Colon (tissue), 2 donors: ENCODE data around the gene ARHGAP25.

ENCODE experiments used
- FAIRE-seq: peaks from 2 replicates; lab custom pipeline; 2012; peaks lifted over from hg19 to GRCh38; lab: Jason Lieb, UNC
- donor health status: control.
- donor health status: control.

ARHGAP25 gene

DNA sequence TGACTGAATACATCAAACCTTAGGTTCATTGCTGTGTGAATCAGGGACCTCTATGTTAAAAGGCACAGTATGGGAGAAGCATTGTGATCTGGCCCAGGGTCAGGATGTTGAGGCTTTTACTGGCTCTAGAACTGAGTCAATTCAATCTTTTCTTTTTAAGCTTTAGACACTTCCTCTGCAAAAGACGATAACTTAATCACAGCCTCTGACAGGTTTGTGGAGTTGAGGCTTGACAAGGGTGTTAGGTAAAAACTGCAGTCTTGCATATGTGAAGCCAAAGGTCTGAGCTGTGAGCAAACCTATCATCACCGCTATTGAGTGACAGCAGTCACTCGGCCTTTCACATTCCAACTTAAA, 17.3 kb upstream of the ARHGAP25 start:
- FAIRE-seq = no peak

- no peak for FAIRE-seq
Observed at GRCh38 chr2:68719912-68720311, 14.7 kb upstream of the ARHGAP25 start.

- FAIRE-seq = no peak
Observed at GRCh38 chr2:68720665-68721064, 13.9 kb upstream of the ARHGAP25 start.

- FAIRE-seq = no peak
Observed at GRCh38 chr2:68721482-68722101, 13.0 kb upstream of the ARHGAP25 start.

- no peak for FAIRE-seq
Observed at GRCh38 chr2:68722712-68723111, 11.9 kb upstream of the ARHGAP25 start.

DNA sequence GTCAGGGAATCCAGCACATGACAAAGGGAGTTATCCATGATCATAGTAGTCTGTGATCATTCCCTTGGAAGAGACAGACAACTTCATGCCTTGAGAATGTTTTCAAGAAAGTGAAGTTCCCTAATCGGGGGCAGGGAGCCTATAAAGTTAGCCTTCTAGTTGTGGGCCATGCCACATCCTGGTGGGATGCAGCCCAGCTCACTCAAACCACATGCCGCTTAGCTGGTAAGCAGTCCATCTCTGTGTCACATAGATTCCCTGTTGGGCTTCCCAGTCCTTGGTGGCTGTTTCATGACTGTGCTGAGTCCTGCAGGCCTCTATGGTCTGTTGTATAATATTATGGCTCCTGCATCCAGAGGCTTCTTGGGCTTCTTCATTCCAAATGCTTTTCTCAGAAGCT, 11.4 kb upstream of the ARHGAP25 start:
- no peak for FAIRE-seq

GRCh38 chr2:68726100-68726499, 8.5 kb upstream of the ARHGAP25 start:
- FAIRE-seq = no peak

GRCh38 chr2:68726608-68727367, 7.8 kb upstream of the ARHGAP25 start:
- FAIRE-seq = no peak

GRCh38 chr2:68727683-68728375, 6.8 kb upstream of the ARHGAP25 start:
- no peak for FAIRE-seq

DNA sequence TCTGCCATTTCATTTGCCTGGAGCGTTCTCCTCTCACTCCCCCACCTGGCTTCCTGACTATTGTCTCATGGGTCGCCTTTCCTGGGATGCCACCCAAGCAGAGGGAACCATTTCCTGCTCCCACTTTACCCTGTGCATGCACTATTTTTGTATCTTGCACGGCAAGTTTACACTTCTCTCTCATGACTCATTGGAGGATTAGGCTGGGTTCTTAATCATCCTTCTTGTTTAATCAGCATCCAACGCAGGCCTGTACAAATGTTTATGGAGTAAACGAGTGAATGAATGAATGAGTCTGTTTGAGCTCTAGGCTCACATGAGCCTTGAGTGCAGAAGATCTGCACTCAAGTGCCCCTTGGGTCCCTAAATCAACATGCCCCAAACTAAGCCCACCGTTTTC, 3.8 kb upstream of the ARHGAP25 start:
- no peak for FAIRE-seq

GRCh38 chr2:68732036-68732932, 2.3 kb upstream of the ARHGAP25 start:
- FAIRE-seq = no peak

DNA sequence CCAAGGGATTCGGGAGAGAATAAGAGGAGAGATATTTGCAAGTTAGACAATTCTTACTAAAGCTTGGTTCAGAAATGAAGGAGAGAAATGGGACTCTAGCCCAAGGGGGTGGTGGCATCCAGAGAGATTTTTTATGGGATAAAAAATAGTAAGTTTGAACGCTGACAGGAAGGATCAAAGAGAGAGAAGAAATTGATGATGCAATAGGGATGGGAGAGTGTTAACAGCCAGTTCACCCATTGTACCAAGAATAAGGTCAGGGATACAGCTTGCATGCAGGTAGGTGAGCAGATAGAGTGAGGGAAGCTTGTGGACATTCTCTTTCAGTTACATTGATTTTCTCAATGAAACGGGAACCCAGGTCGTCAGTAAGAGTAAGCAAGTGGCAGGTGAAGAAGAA, 1.2 kb upstream of the ARHGAP25 start:
- FAIRE-seq = no peak

- no peak for FAIRE-seq
Observed at GRCh38 chr2:68734176-68734575, 435 bp upstream of the ARHGAP25 start.

DNA sequence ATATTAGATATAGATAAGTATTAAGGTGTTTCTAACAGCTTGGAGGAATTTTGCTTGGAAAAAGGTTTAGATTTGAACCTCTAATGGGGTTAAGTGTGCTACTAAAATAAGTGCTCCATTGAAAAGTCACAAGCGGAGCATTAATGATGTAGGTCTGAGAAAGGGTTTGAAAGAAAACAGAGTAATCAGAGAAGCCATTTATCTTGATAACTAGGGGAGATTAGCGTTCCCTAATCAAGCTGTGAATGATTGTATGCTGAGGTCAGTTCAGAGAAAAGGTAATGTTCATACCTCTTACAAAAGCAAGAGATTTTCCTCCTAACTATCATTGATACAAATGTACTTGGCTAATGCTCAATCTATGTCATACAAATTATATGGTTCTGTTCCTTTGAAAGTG, 1.5 kb downstream of the ARHGAP25 start:
- no peak for FAIRE-seq

- no peak for FAIRE-seq
Observed at GRCh38 chr2:68737711-68738110, 3.1 kb downstream of the ARHGAP25 start.

- FAIRE-seq = no peak
Observed at GRCh38 chr2:68738906-68739594, 4.4 kb downstream of the ARHGAP25 start.

DNA sequence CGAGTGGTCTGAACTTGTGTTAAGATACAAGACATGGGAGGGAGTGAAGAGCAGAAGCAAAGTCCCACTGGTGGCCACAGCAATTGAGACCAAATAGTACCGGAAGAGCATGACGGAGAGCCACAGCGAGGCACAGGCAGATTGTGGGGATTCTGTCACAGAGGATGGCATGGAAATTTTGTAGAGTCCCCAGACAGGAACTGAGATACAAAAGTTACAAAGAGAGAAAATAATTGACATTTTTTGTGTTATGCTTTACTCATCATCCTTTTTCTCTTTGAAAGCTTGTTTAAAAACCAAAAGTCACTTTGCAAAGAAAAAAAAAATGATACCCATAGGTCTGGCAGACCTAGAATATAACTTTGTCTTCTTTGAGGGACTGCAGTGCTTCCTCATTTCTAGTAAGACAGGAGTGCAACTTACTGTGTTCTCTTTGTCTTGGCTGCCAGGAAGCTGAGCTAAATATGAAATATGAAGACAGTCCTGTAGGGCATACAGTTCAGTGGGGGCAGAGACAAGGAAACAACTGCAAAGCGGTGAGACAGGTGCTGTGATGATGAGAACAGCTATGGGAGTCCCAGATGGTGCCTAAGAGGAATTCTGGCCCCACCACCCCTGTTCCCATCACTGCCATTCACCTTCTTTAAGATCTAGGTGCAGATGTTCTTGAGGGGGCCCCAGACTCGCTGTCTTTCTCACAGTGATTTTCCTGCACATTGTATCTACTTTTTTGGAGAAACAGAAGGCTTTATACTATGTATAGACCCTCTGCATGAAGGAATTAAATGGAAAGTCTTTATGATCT, 5.2 kb downstream of the ARHGAP25 start:
- no peak for FAIRE-seq

DNA sequence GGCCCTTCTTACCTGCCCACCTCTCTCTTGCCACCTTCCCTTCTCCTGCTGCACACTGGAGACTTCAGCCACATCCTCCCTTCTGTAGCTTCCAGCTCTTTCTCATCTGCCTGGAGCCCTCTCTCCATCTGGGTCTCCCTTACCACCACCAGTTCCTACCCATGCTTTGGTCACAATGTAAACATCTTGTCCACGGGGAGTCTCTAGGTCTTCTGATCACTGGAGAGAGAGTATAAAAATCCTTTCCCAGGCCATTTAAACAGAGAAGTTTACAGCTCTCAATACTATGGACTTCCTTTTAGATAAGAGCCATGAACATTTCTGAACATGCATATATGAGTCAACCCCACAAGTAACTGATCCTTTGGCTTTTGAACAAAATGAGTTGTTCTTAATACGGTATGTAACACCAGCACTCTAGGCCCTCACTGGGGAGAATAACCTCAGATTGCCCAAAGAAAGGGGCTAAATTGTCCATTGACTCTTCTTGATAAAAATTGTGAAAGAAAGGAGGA, 5.8 kb downstream of the ARHGAP25 start:
- FAIRE-seq = no peak

- no peak for FAIRE-seq
Observed at GRCh38 chr2:68741238-68741637, 6.6 kb downstream of the ARHGAP25 start.

GRCh38 chr2:68741805-68742306, 7.2 kb downstream of the ARHGAP25 start:
- FAIRE-seq = no peak
